PC-9 (cell line): ENCODE measurements around the gene GRID2.

Experiments used
- EZH2 ChIP-seq: fragments of 200-600 bp; sonication (generic); IDR thresholded peaks from 2 replicates; pipeline ENCODE4 v1.8.0; 2017; ENCODE audit warnings: antibody characterized with exemption, low read depth
- TF ChIP-seq, protein P1 (sequence below): fragments of 200-600 bp; sonication (generic); conservative IDR thresholded peaks from 2 replicates; pipeline ENCODE4 v1.6.1; 2017; ENCODE audit warnings: mixed run types, antibody characterized with exemption, mild to moderate bottlenecking, moderate library complexity

DNA sequence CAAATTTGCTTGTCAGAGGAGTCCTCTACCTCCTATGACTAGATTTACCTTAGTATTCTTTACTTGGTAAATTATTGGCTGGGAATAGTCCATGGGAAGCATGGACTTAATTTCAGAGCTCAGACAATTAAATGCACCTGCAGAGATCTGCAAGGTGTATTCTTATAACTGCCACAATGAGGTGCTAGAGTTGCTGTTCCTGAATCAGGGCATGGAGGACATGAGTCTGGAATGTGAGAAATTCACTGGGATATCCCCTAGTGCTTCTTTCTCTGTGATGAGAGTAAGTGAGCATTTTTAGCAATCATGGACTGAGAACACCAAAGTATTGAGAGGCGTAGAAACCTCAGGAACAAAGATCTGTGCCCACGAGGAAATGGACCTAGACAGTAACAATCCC lies 32.9 kb upstream of the GRID2 start:
- TF ChIP-seq, protein P1, sequence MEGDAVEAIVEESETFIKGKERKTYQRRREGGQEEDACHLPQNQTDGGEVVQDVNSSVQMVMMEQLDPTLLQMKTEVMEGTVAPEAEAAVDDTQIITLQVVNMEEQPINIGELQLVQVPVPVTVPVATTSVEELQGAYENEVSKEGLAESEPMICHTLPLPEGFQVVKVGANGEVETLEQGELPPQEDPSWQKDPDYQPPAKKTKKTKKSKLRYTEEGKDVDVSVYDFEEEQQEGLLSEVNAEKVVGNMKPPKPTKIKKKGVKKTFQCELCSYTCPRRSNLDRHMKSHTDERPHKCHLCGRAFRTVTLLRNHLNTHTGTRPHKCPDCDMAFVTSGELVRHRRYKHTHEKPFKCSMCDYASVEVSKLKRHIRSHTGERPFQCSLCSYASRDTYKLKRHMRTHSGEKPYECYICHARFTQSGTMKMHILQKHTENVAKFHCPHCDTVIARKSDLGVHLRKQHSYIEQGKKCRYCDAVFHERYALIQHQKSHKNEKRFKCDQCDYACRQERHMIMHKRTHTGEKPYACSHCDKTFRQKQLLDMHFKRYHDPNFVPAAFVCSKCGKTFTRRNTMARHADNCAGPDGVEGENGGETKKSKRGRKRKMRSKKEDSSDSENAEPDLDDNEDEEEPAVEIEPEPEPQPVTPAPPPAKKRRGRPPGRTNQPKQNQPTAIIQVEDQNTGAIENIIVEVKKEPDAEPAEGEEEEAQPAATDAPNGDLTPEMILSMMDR: no peak
- TF ChIP-seq EZH2: no peak
